Measurements from ENCODE around the gene CMPK1.
"Not testable (repeated sequence)": the region's sequence is repeated elsewhere in the genome, so short reads cannot be mapped to it uniquely, and the experiment has no call there.

Gene CMPK1

GRCh38 chr1:47338249-47339077, 4.9 kb downstream of the CMPK1 start:
- DNase-seq = no peak

DNA sequence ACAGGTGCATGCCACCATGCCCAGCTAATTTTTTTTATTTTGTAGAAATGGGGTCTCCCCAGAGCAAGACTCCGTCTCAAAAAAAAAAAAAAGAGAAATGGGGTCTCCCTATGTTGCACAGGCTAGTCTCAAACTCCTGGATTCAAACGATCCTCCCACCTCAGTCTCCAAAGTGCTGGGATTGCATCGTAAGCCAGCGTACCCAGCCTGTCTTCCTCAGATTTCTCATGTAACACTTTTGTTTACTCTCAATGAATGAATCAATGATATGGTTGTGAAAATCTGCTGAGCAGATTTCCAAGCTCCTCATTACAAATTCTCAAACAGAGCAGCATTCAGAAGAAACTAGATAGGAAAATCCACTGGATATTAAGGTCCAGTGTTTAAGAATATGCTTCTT, 6.6 kb downstream of the CMPK1 start:
- no peak for DNase-seq

- DNase-seq = not testable (repeated sequence)
Measured at GRCh38 chr1:47346979-47347378, 13.4 kb downstream of the CMPK1 start.

- no peak for DNase-seq
Measured at GRCh38 chr1:47347735-47348134, 14.1 kb downstream of the CMPK1 start.

DNA sequence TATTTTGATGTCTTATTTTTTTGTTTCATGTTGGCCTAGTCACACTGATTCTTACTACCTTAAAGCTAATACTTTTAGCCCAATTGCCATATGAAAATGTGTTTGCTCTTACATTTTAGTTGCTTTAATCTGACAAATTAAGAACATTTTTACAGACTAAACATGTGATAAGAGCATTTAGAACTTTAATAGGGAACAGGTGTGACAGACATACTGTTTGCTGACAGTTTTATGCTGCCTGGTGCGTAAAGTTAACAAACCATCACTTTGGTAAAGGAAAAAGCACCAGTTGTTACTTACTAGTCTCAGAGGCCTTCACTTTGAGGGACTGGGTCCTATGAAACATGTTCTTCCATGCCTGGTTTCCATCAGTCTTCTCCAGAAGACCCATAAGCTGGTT, 14.7 kb downstream of the CMPK1 start:
- no peak for DNase-seq

- no peak for DNase-seq
Measured at GRCh38 chr1:47351305-47351704, 17.7 kb downstream of the CMPK1 start.

DNA sequence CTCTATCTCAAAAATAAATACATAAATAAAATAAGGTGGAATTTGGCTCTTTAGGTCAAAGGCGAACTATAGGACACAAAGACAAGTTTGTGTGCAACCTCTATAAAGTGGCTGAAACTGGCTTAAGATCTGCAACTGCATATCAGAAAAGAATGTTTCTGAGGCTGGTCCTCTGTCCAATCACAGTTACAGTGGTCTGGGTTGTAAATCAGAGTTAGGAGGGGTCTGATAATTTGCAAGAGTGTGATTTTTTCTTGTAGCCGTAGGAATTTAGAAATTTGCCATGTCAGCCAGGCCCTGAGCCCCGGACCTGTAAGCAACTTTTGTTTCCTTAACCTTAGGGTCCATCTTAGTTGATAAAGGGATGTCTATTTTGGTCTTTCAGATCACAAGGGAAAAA, 27.8 kb downstream of the CMPK1 start:
- no peak for DNase-seq

- no peak for DNase-seq
Measured at GRCh38 chr1:47362828-47363227, 29.2 kb downstream of the CMPK1 start.

DNA sequence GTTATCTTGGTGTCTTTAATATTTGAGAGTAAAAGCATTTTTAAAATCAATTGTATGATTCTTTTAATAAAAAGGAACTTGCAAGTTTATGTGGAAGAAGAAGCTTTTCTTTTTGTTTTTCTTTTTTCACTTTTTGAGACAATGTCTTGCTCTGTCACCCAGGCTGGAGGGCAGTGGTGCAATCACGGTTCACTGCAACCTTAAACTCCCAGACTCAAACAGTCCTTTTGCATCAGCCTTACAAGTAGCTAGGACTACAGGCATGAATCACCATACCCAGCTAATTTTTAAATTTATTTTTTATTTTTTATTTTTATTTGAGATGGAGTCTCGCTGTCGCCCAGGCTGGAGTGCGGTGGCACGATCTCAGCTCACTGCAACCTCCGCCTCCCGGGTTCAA, 34.1 kb downstream of the CMPK1 start:
- DNase-seq = no peak

GRCh38 chr1:47371016-47371517, 37.5 kb downstream of the CMPK1 start:
- no peak for DNase-seq

- no peak for DNase-seq
Measured at GRCh38 chr1:47374501-47374900, 40.9 kb downstream of the CMPK1 start.

DNA sequence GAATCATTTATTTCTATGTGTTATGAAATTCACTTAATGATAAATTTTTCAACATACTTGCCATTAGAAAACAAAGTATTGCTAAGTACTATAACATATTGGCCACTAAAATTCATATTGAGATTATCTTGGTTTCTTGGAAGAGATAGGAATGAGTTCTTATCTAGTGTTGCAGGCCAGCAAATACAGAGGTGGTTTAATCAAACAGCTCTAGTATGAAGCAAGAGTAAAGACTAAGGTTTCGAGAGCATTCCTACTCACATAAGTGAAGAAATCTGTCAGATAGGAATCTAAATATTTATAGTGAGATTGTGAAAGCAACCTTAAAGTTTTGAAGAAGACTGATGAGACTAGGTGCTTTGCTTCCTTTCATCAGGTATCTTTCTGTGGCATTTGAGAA, 44.6 kb downstream of the CMPK1 start:
- no peak for DNase-seq

DNA sequence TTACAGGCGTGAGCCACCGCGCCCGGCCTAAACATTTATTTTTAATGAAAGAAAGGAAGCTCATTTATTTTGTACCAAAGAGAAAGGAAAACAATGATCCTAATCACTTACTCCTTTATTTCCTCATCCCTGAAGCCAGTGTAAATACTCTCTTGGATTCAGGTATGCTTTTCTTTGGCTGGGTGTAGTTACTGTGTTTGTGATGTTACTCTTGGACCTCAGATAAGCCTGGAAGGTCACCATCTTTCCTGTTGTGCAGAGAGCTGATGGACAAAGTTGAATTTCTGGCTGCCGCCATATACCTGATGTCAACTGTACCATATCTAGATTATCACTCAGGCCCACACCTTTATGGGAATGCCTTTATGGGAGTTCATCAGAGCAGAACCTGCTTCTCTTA, 47.1 kb downstream of the CMPK1 start:
- DNase-seq = no peak

- DNase-seq = no peak
Measured at GRCh38 chr1:47382399-47382983, 48.9 kb downstream of the CMPK1 start.

DNA sequence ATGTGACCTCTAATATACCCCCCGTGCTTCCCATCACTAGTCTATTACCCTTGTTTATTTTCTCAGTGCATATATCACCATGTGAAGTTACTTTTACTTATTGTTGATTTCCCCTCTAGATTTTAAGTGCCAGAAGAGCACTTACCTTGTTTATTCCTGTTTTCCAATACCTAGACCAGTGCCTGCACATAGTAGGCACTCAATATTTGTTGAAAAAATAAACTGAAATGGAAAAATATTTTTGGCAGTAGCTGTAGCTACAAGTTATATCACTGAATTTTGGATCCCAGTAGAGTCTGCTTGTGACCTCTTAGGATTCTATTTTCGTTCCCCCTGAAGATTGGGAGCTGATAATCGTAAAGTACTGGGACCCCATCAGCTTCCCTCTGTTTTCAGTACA, 50.5 kb downstream of the CMPK1 start:
- DNase-seq = no peak

DNA sequence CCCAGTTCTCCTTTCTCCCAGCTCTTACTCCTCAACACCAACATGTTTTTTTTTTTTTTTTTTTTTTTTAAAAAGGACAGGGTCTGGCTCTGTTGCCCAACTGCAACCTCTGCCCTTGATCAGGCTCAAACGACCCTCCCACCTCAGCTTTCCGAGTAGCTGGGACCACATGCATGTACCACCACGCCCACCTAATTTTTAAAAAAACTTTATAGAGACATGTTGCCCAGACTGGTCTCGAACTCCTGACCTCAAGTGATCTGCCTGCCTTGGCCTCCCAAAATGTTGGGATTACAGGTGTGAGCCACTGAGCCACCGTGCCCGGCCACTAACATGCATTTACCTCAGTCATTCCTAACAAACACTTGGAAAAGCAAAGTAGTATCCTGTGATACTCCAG, 51.4 kb downstream of the CMPK1 start:
- no peak for DNase-seq

- DNase-seq = no peak
Measured at GRCh38 chr1:47386268-47386667, 52.7 kb downstream of the CMPK1 start.

DNA sequence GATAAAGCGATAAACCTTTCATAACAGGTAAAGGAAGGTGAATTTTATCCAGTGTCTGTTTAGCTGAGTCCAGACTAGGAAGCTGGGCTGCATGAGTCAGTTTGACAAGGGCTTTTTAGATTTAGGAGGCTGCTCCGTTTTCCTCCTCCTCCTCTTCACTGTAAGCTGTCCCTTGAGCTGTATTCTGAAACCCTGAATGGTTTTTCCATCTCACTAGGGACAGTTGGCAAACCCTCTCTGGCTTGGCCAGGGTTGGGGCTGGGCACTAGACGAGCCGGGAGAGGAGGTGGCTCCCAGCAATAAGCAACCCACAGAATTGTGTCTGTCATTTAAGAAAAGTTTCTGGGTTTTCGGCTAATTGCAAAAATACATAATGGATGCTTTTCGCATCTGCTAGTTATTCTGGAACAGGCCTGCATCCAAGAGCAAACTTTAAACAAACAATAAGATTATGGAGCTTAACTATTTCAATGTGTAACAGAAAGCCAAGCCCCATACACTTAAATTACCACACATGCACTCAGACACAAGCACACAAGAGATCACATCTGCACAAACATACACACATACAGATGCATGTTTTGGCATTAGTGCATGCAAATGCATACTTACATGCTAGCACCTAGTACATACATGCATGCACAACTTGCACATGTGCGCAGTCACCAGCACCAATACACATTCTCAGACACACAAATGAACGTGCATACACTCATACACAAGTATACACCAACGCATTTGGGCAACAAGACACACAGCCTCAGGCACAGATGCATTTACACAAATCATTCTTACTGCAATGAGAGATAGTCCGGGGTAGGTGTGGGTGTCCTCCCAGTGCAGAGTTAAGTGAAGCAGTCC, 54.7 kb downstream of the CMPK1 start:
- DNase-seq = no peak

- no peak for DNase-seq
Measured at GRCh38 chr1:47388891-47389238, 55.3 kb downstream of the CMPK1 start.

GRCh38 chr1:47389731-47390130, 56.1 kb downstream of the CMPK1 start:
- no peak for DNase-seq

- DNase-seq = no peak
Measured at GRCh38 chr1:47390843-47391242, 57.3 kb downstream of the CMPK1 start.

- DNase-seq = no peak
Measured at GRCh38 chr1:47393141-47393540, 59.6 kb downstream of the CMPK1 start.

DNA sequence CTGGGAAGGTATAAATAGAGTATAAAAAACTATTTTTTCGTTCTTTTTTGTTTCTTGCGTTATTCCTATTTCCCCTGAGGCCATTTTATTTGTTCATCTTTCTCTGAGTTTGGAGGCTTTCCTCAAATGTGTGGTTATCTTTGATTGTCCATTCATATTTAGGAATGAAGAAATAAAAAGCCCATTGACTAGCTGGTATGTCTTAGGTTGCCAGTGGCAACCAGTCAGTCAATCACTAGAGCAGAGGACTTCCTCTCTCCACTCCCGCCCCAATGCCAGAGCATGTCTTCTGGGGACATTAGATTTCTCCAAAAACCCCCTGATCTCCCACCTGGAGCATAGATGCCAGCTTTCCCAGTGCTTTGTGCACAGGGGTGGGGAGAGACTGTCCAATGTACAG, 61.8 kb downstream of the CMPK1 start:
- no peak for DNase-seq
